H1 (cell line): Measurements from ENCODE around the gene OR2V1. TPM values are rescaled to one million over a fixed set of nuclear protein-coding genes. Genes with fewer than 3 reads are reported as not detected.

Experiments used
- CTCF ChIA-PET: fragments of 300-600 bp; sonication (Branson Sonifier 250); formaldehyde crosslinking; loops from one replicate; lab custom pipeline; 2021; ENCODE audit not compliant: partially characterized antibody; lab: Charles Lee
- POLR2A ChIA-PET: fragments of 300-600 bp; sonication (Branson Sonifier 250); formaldehyde crosslinking; loops from one replicate; lab custom pipeline; 2021; ENCODE audit warnings: inconsistent platforms; ENCODE audit not compliant: partially characterized antibody; lab: Charles Lee
- DNase-seq, 2 experiments: peaks; one replicate each; pipeline versions ENCODE4 v3.0.0 to v3.0.0-alpha.2; 2010 to 2022; ENCODE audit warnings: low spot score in 2 of 2, low read depth in 1 of 2, mixed read lengths in 1 of 2
- FAIRE-seq: peaks from 2 replicates; lab custom pipeline; 2011; peaks lifted over from hg19 to GRCh38; lab: Jason Lieb, UNC
- H2AFZ ChIP-seq: 2 replicates; pipeline ENCODE4 v1.8.1; 2012; ENCODE audit warnings: low read length, inconsistent platforms
- H2AK5ac ChIP-seq: 2 replicates; pipeline ENCODE4 v1.6.1; 2013; ENCODE audit warnings: low read depth, low read length
- H2BK120ac ChIP-seq: replicated peaks from 2 replicates; pipeline ENCODE3; 2013; ENCODE audit warnings: low read depth, low read length, inconsistent platforms
- H2BK12ac ChIP-seq: 2 replicates; pipeline ENCODE4 v1.6.1; 2013; ENCODE audit warnings: low read depth, low read length
- H2BK15ac ChIP-seq: 2 replicates; pipeline ENCODE4 v1.6.1; 2013; ENCODE audit warnings: low read length
- H2BK20ac ChIP-seq: 2 replicates; pipeline ENCODE4 v1.6.1; 2013; ENCODE audit warnings: low read length
- H2BK5ac ChIP-seq: 2 replicates; pipeline ENCODE4 v1.6.1; 2013; ENCODE audit warnings: low read depth, low read length
- H3K14ac ChIP-seq: 2 replicates; pipeline ENCODE4 v1.6.1; 2013; ENCODE audit warnings: inconsistent platforms; ENCODE audit not compliant: insufficient read length
- H3K18ac ChIP-seq: 2 replicates; pipeline ENCODE4 v1.6.1; 2013; ENCODE audit warnings: low read length; ENCODE audit errors: extremely low read depth
- H3K23ac ChIP-seq: 2 replicates; pipeline ENCODE4 v1.6.1; 2013; ENCODE audit warnings: inconsistent platforms; ENCODE audit not compliant: insufficient read length
- H3K23me2 ChIP-seq: 2 replicates; pipeline ENCODE4 v1.6.1; 2013; ENCODE audit warnings: low read depth, low read length
- H3K27ac ChIP-seq: 2 replicates; pipeline ENCODE4 v1.6.1; 2011; ENCODE audit warnings: low read depth, low read length, inconsistent platforms
- H3K27me3 ChIP-seq, 4 experiments: replicated peaks in 1 of 4; 1 replicate in 1 of 4; 2 replicates in 3 of 4; pipeline versions ENCODE4 v1.6.1 to v1.8.1; 2011 to 2013; ENCODE audit warnings: low read length in 3 of 4, mild to moderate bottlenecking in 3 of 4, inconsistent platforms in 2 of 4, mixed read lengths in 2 of 4, moderate library complexity in 1 of 4; ENCODE audit not compliant: control insufficient read depth in 3 of 4, insufficient read depth in 3 of 4; ENCODE audit errors: extremely low read depth in 1 of 4
- H3K36me3 ChIP-seq, 4 experiments: 2 replicates each; pipeline versions ENCODE4 v1.6.1 to v1.8.1; 2011 to 2013; ENCODE audit warnings: mild to moderate bottlenecking in 4 of 4, low read length in 3 of 4, moderate library complexity in 2 of 4, control low read depth in 1 of 4, inconsistent platforms in 1 of 4; ENCODE audit not compliant: insufficient read depth in 4 of 4, control insufficient read depth in 2 of 4
- H3K4ac ChIP-seq: replicated peaks from 2 replicates; pipeline ENCODE3; 2013; ENCODE audit warnings: low read length, low read depth, mixed read lengths, inconsistent platforms; ENCODE audit not compliant: insufficient read length
- H3K4me1 ChIP-seq, 4 experiments: replicated peaks in 1 of 4; 1 replicate in 1 of 4; 2 replicates in 3 of 4; pipeline versions ENCODE4 v1.6.1 to v1.8.1; 2011 to 2013; ENCODE audit warnings: low read length in 3 of 4, inconsistent platforms in 2 of 4, mixed read lengths in 1 of 4; ENCODE audit not compliant: insufficient read depth in 4 of 4, control insufficient read depth in 3 of 4
- H3K4me2 ChIP-seq, 2 experiments: 2 replicates each; pipeline versions ENCODE4 v1.6.1 to v1.8.1; 2011 to 2013; ENCODE audit warnings: low read depth in 2 of 2, low read length in 2 of 2, control low read depth in 1 of 2, inconsistent platforms in 1 of 2, mild to moderate bottlenecking in 1 of 2; ENCODE audit not compliant: insufficient read depth in 1 of 2
- H3K4me3 ChIP-seq, 4 experiments: fragments of 200-600, 300-600 bp in 1 of 4; sonication (generic), shearing (Covaris generic), sonication (Bioruptor Twin) in 1 of 4; 2 replicates each; pipeline versions ENCODE4 v1.5.1 to v1.8.1; 2011 to 2016; ENCODE audit warnings: low read length in 4 of 4, low read depth in 3 of 4, control low read depth in 2 of 4, inconsistent platforms in 2 of 4, mild to moderate bottlenecking in 2 of 4, mixed read lengths in 1 of 4, moderate library complexity in 1 of 4; ENCODE audit not compliant: insufficient read depth in 2 of 4; ENCODE audit errors: extremely low read depth in 1 of 4
- H3K56ac ChIP-seq: replicated peaks from 2 replicates; pipeline ENCODE3; 2013; ENCODE audit warnings: low read depth, mild to moderate bottlenecking, mixed read lengths, low read length, inconsistent platforms; ENCODE audit not compliant: insufficient read length
- H3K79me1 ChIP-seq: 2 replicates; pipeline ENCODE4 v1.6.1; 2013; ENCODE audit warnings: low read depth, low read length, control low read depth
- H3K79me2 ChIP-seq, 2 experiments: 2 replicates each; pipeline versions ENCODE4 v1.6.1 to v1.8.1; 2012 to 2013; ENCODE audit warnings: low read length in 2 of 2, mild to moderate bottlenecking in 2 of 2, inconsistent platforms in 1 of 2; ENCODE audit not compliant: insufficient read depth in 2 of 2, control insufficient read depth in 1 of 2
- H3K9ac ChIP-seq, 4 experiments: replicated peaks in 1 of 4; 1 replicate in 1 of 4; 2 replicates in 3 of 4; pipeline versions ENCODE4 v1.6.1 to v1.8.1; 2011 to 2013; ENCODE audit warnings: low read depth in 3 of 4, low read length in 3 of 4, control low read depth in 2 of 4, mild to moderate bottlenecking in 2 of 4, moderate library complexity in 2 of 4, inconsistent platforms in 1 of 4; ENCODE audit errors: extremely low read depth in 1 of 4
- H3K9me3 ChIP-seq, 2 experiments: 2 replicates each; pipeline versions ENCODE4 v1.6.1 to v1.8.1; 2012 to 2013; ENCODE audit warnings: mild to moderate bottlenecking in 2 of 2, moderate library complexity in 2 of 2, control low read depth in 1 of 2, inconsistent platforms in 1 of 2, low read depth in 1 of 2, low read length in 1 of 2, mixed read lengths in 1 of 2; ENCODE audit not compliant: insufficient read depth in 2 of 2
- H4K20me1 ChIP-seq, 2 experiments: replicated peaks in 1 of 2; 2 replicates each; pipeline versions ENCODE3 to v1.8.1; 2011 to 2013; ENCODE audit warnings: inconsistent platforms in 2 of 2, low read length in 2 of 2, mild to moderate bottlenecking in 1 of 2; ENCODE audit not compliant: insufficient read depth in 2 of 2, control insufficient read depth in 1 of 2
- H4K5ac ChIP-seq: 2 replicates; pipeline ENCODE4 v1.6.1; 2013; ENCODE audit warnings: low read length, low read depth, mixed read lengths, inconsistent platforms; ENCODE audit not compliant: insufficient read length
- H4K8ac ChIP-seq: 2 replicates; pipeline ENCODE4 v1.8.0; 2013; ENCODE audit warnings: mild to moderate bottlenecking, moderate library complexity, low read length, inconsistent platforms; ENCODE audit not compliant: insufficient read depth; ENCODE audit errors: extremely low read depth
- H4K91ac ChIP-seq: replicated peaks from 2 replicates; pipeline ENCODE3; 2013; ENCODE audit warnings: low read length, mixed read lengths, inconsistent platforms; ENCODE audit not compliant: insufficient read length
- KDM1A ChIP-seq: fragments of 200-600, 300-600 bp; sonication (generic); IDR thresholded peaks from 2 replicates; pipeline ENCODE4 v1.7.1; 2016; ENCODE audit warnings: mild to moderate bottlenecking, low read length, borderline replicate concordance
- RNF2 ChIP-seq: fragments of 200-900, 300-1000 bp; sonication (generic); IDR thresholded peaks from 2 replicates; pipeline ENCODE4 v1.7.1; 2016; ENCODE audit warnings: borderline replicate concordance, low read depth, mild to moderate bottlenecking, antibody characterized with exemption, low read length; ENCODE audit not compliant: poor library complexity, severe bottlenecking; ENCODE audit errors: missing control alignments
- WGBS, 2 experiments: shearing (Covaris generic) in 1 of 2; methylation state at CpG; one replicate each; pipeline versions ENCODE4 v1.1.6 to v1.1.7; 2013 to 2015; ENCODE audit warnings: low lambda C conversion rate in 2 of 2, mixed read lengths in 2 of 2, inconsistent platforms in 1 of 2, low coverage in 1 of 2, missing lambda C conversion rate in 1 of 2; ENCODE audit not compliant: insufficient replicate concordance in 2 of 2, insufficient coverage in 1 of 2, insufficient read length in 1 of 2; ENCODE audit errors: extremely low coverage in 1 of 2, missing lambda C conversion rate in 1 of 2; 5-methylcytosine and 5-hydroxymethylcytosine counted together
- polyA plus RNA-seq, 7 experiments: library from polyadenylated mRNA; depleted of rRNA in 3 of 7; stranded (reverse) in 5 of 7; unstranded in 2 of 7; fragments of >200 nt in 5 of 7; fragments of 200-250 nt in 2 of 7; gene quantifications; 1 replicate in 5 of 7; 2 replicates in 1 of 7; 4 replicates in 1 of 7; pipeline versions ENCODE4 v1.2.1 to v1.2.3, GENCODE V29; 2011 to 2013; ENCODE audit warnings: missing spikeins in 2 of 7, mixed read lengths in 2 of 7
- total RNA-seq: library from RNA; stranded (reverse); fragmentation: NEBNext Ultra II Directional; extraction: Animal tissue kit (Norgen Biotek cat#: 25700); gene quantifications from 2 replicates; pipeline ENCODE4 v1.2.1, GENCODE V29; 2021

Gene OR2V1
- total and polyA plus RNA-seq, 2 of the 8 experiments (the other 6 are each of a cell fraction or from before 2014, with no cell fraction given): not detected

- POLR2A ChIA-PET: interaction anchor here (0.6 to 1.5 kb wide), 4 partner anchors 14 to 110 kb away, joined by 3 to 6 read pairs (median 4); no protein-coding TSS in a partner anchor
- Histone ChIP-seq H4K91ac (no peak overlapping the region), H2BK20ac (no peak overlapping the region), H3K36me3 (no peaks in the 10 kb centered on the region), H3K27me3 (peaks cover 6 to 35% (median 25%) of the 10 kb centered on the region in 4 experiments; a peak in 6 of 7 replicates), H3K9me3 (no peaks in the 10 kb centered on the region), H3K9ac (no peak overlapping the region), H2BK15ac (no peak overlapping the region), H2AK5ac (no peak overlapping the region), H3K4me2 (peak overlapping the region; percentile 95 to 98; a peak in 3 of 4 replicates), H3K79me2 (no peaks in the 10 kb centered on the region), H2AFZ (no peak overlapping the region), H2BK5ac (no peak overlapping the region), H4K20me1 (no peaks in the 10 kb centered on the region), H3K18ac (no peak overlapping the region), H3K27ac (no peak overlapping the region), H3K23me2 (peaks cover 19% of the 10 kb centered on the region), H3K79me1 (no peaks in the 10 kb centered on the region), H3K23ac (no peak overlapping the region), H3K4me1 (peaks cover 0 to 3% (median 0%) of the 10 kb centered on the region in 4 experiments; a peak in 3 of 7 replicates), H2BK12ac (no peak overlapping the region), H3K14ac (no peak overlapping the region), H3K56ac (no peak overlapping the region), H3K4ac (no peak overlapping the region), H4K5ac (no peak overlapping the region), H4K8ac (no peak overlapping the region), H2BK120ac (no peak overlapping the region), H3K4me3 (peak overlapping the region in 1 of 4 experiments; percentile 73; a peak in 3 of 8 replicates)
- FAIRE-seq (no peak), DNase-seq (no peak)
- TF ChIP-seq RNF2 (peak; percentile 9), KDM1A (no peak)
- WGBS, 2 experiments: 78% methylated on average over 6 of the region's 6 CpGs; no CpG with 5 or more reads in 1 of the 2 experiments
- CTCF ChIA-PET: interaction anchor here (0.5 to 1.7 kb wide), 8 partner anchors 9 to 116 kb away, joined by 3 to 7 read pairs (median 4); no protein-coding TSS in a partner anchor
These were observed 40.0 kb upstream of the OR2V1 start for GRCh38 chr5:181170996-181171395.
